ENCODE data around the gene LRPAP1. TPM values are rescaled to one million over a fixed set of nuclear protein-coding genes. Genes with fewer than 3 reads are reported as not detected.

LRPAP1 gene
- total and polyA plus RNA-seq, 10 of the 15 experiments (the other 5 are each of a cell fraction or from before 2014, with no cell fraction given), result 1.0 to 100 (median 51.1) TPM

GRCh38 chr4:3479358-3480101 lies 52.7 kb downstream of the LRPAP1 start:
- no TSS peak for BruUV-seq (replicated peaks)
- H2AFZ ChIP-seq (ENCODE audit: control insufficient read depth, low read depth, low read length), result no peak overlapping the region
- no peak overlapping the region for H3K9ac ChIP-seq (ENCODE audit: control insufficient read depth, insufficient read depth, low read length)
- H4K20me1 ChIP-seq (ENCODE audit: control insufficient read depth, insufficient read depth), result no peaks in the 10 kb centered on the region
- no peak overlapping the region for H3K27ac ChIP-seq (ENCODE audit: control insufficient read depth, insufficient read depth)
- intact Hi-C loops (cut with micrococcal nuclease; ENCODE audit: unreplicated experiment) (loop anchor here (1.0 kb wide), 1 partner anchor 133 kb away; no protein-coding TSS in a partner anchor), in situ Hi-C loops (cut with MboI) (no loop called here)
- no peak overlapping the region for H3K4me3 ChIP-seq
- ChIA-PET CTCF (interaction anchor here (0.6 to 2.0 kb wide), 14 partner anchors 10 to 433 kb away, joined by 3 to 8 read pairs (median 4); no protein-coding TSS in a partner anchor), POLR2A (no interaction called here), RAD21 (ENCODE audit: unreplicated experiment) (interaction anchor here (1.6 to 2.9 kb wide), 2 partner anchors 36 to 132 kb away, joined by 3 to 19 read pairs; no protein-coding TSS in a partner anchor), SMC1A (ENCODE audit: uncharacterized antibody, unreplicated experiment) (interaction anchor here (0.7 to 2.0 kb wide), 2 partner anchors 133 to 155 kb away, joined by 3 to 7 read pairs; no protein-coding TSS in a partner anchor)
- no peak for ATAC-seq
- 17% methylated on average over 25 of the region's 25 CpGs for WGBS (ENCODE audit: insufficient coverage, insufficient replicate concordance, low lambda C conversion rate, missing lambda C conversion rate)
- H3K9me3 ChIP-seq (replicated peaks; ENCODE audit: control insufficient read depth, insufficient read depth, low read length), result no peaks in the 10 kb centered on the region
- H3K27me3 ChIP-seq (replicated peaks in 1 of 2; ENCODE audit: control insufficient read depth in 2 of 2, insufficient read depth in 2 of 2, low read length in 1 of 2), result peaks cover 2 to 3% of the 10 kb centered on the region in 2 experiments; a peak in 3 of 4 replicates
- TF ChIP-seq, protein P1, sequence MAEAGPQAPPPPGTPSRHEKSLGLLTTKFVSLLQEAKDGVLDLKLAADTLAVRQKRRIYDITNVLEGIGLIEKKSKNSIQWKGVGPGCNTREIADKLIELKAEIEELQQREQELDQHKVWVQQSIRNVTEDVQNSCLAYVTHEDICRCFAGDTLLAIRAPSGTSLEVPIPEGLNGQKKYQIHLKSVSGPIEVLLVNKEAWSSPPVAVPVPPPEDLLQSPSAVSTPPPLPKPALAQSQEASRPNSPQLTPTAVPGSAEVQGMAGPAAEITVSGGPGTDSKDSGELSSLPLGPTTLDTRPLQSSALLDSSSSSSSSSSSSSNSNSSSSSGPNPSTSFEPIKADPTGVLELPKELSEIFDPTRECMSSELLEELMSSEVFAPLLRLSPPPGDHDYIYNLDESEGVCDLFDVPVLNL (IDR thresholded peaks at IDR 0.05; ENCODE audit: low read depth, low read length), result no peak
- TF ChIP-seq SMAD1 (IDR thresholded peaks at IDR 0.05; ENCODE audit: low read depth, partially characterized antibody), result no peak
- TF ChIP-seq HDAC2 (IDR thresholded peaks at IDR 0.05), result no peak
- TF ChIP-seq, protein P2, sequence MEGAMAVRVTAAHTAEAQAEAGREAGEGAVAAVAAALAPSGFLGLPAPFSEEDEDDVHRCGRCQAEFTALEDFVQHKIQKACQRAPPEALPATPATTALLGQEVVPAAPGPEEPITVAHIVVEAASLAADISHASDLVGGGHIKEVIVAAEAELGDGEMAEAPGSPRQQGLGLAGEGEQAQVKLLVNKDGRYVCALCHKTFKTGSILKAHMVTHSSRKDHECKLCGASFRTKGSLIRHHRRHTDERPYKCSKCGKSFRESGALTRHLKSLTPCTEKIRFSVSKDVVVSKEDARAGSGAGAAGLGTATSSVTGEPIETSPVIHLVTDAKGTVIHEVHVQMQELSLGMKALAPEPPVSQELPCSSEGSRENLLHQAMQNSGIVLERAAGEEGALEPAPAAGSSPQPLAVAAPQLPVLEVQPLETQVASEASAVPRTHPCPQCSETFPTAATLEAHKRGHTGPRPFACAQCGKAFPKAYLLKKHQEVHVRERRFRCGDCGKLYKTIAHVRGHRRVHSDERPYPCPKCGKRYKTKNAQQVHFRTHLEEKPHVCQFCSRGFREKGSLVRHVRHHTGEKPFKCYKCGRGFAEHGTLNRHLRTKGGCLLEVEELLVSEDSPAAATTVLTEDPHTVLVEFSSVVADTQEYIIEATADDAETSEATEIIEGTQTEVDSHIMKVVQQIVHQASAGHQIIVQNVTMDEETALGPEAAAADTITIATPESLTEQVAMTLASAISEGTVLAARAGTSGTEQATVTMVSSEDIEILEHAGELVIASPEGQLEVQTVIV (IDR thresholded peaks at IDR 0.05; ENCODE audit: borderline replicate concordance, partially characterized antibody), result no peak
- no peak for TF ChIP-seq KDM1A (IDR thresholded peaks at IDR 0.05; ENCODE audit: borderline replicate concordance)
- TF ChIP-seq, protein P3, sequence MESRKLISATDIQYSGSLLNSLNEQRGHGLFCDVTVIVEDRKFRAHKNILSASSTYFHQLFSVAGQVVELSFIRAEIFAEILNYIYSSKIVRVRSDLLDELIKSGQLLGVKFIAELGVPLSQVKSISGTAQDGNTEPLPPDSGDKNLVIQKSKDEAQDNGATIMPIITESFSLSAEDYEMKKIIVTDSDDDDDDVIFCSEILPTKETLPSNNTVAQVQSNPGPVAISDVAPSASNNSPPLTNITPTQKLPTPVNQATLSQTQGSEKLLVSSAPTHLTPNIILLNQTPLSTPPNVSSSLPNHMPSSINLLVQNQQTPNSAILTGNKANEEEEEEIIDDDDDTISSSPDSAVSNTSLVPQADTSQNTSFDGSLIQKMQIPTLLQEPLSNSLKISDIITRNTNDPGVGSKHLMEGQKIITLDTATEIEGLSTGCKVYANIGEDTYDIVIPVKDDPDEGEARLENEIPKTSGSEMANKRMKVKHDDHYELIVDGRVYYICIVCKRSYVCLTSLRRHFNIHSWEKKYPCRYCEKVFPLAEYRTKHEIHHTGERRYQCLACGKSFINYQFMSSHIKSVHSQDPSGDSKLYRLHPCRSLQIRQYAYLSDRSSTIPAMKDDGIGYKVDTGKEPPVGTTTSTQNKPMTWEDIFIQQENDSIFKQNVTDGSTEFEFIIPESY (IDR thresholded peaks at IDR 0.05), result no peak
- TF ChIP-seq IRF4 (IDR thresholded peaks at IDR 0.05; ENCODE audit: low read depth, low read length), result no peak
- TF ChIP-seq, protein P4, sequence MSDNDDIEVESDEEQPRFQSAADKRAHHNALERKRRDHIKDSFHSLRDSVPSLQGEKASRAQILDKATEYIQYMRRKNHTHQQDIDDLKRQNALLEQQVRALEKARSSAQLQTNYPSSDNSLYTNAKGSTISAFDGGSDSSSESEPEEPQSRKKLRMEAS (IDR thresholded peaks at IDR 0.05; ENCODE audit: low read depth, low read length), result no peak
- no peak for TF ChIP-seq NBN (IDR thresholded peaks at IDR 0.05)
- TF ChIP-seq TCF12 (IDR thresholded peaks at IDR 0.05; ENCODE audit: low read depth, low read length), result no peak
- no peak for FAIRE-seq
- no peak overlapping the region for H3K4me2 ChIP-seq (ENCODE audit: control insufficient read depth, insufficient read depth)
- no peak for DNase-seq (ENCODE audit: low read depth, low spot score)
- H3K79me2 ChIP-seq (ENCODE audit: control insufficient read depth, insufficient read depth, low read length), result no peaks in the 10 kb centered on the region
- no peaks in the 10 kb centered on the region for H3K4me1 ChIP-seq (ENCODE audit: control insufficient read depth, insufficient read depth, low read length)
- no peaks in the 10 kb centered on the region for H3K36me3 ChIP-seq (ENCODE audit: control insufficient read depth in 2 of 2, insufficient read depth in 2 of 2, low read length in 1 of 2)

All from GM12878 (cell line).